Measurements from ENCODE around the gene KIF1B.

- TF ChIP-seq POLR2AphosphoS5 (IDR thresholded peaks at IDR 0.05; ENCODE audit: borderline replicate concordance, low read depth, low read length) (no peak), EZH2 (IDR thresholded peaks at IDR 0.05) (no peak)
These were observed 81.3 kb downstream of the KIF1B start for GRCh38 chr1:10291705-10292104.
